ENCODE data around the gene DNAH11. TPM values are rescaled to one million over a fixed set of nuclear protein-coding genes. Genes with fewer than 3 reads are reported as not detected.

DNAH11 gene
- total and polyA plus RNA-seq, 2 of the 13 experiments (the other 11 are each of a cell fraction or from before 2014, with no cell fraction given) = not detected

DNA sequence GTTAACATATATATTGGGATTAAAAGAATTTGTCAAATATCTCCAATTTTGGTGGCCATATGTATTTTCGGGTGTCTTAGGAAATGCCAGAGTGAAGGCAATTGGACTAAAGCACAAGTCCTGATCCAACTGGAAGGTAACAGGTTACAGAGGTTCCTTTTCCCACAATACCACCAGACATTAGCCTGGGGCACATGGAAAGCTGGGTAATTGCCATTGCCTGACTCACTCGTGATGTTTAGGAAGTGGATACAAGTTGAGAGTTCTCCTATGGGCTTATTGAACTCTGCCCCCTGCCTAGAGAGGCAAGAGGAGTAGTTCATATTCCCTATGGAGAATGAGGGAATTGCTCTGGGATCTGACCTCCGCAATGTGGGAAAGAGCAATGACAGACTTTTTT lies 5.7 kb downstream of the DNAH11 start:
- in situ Hi-C loops (cut with HindIII; ENCODE audit: extremely low pct_ligation_motif_present, low pct_unique_long_range_greater_than_20kb) = loop anchor here (25.0 kb wide), 1 partner anchor 214 kb away; no protein-coding TSS in a partner anchor
- CTCF ChIA-PET (ENCODE audit: low intra/inter-chr PET ratio, low total read pairs) = no interaction called here

More for the DNA sequence above, 5.7 kb downstream of the DNAH11 start:
- Histone ChIP-seq H3K79me2 (ENCODE audit: insufficient read depth, low read length) (no peaks in the 10 kb centered on the region), H2AFZ (ENCODE audit: low read length) (no peak overlapping the region), H3K9me3 (ENCODE audit: low read length) (no peaks in the 10 kb centered on the region), H3K27me3 (ENCODE audit: control insufficient read depth in 1 of 2, insufficient read depth in 2 of 2, low read length in 2 of 2) (peaks cover 0 to 10% of the 10 kb centered on the region in 2 experiments; a peak in 1 of 5 replicates), H3K4me3 (replicated peaks in 1 of 3; ENCODE audit: insufficient read depth in 1 of 3, low read depth in 2 of 3, low read length in 3 of 3) (no peak overlapping the region), H3K27ac (ENCODE audit: extremely low read length, insufficient read depth, low read length) (no peak overlapping the region), H3K36me3 (replicated peaks in 1 of 2; ENCODE audit: control insufficient read depth in 1 of 2, insufficient read depth in 2 of 2, low read length in 2 of 2) (no peaks in the 10 kb centered on the region), H3K9ac (ENCODE audit: insufficient read depth, low read depth, low read length) (no peak overlapping the region), H3K4me1 (ENCODE audit: insufficient read depth, low read length) (no peaks in the 10 kb centered on the region), H4K20me1 (ENCODE audit: insufficient read depth, low read length) (no peaks in the 10 kb centered on the region), H3K4me2 (ENCODE audit: low read depth, low read length) (no peak overlapping the region)
- ATAC-seq (no peak), FAIRE-seq (no peak), DNase-seq (ENCODE audit: low spot score) (no peak)
- POLR2A ChIA-PET = no interaction called here
- no peak for TF ChIP-seq HCFC1 (IDR thresholded peaks at IDR 0.05; ENCODE audit: low read depth, low read length)
- TF ChIP-seq CBFB (CRISPR knock-in tag; IDR thresholded peaks at IDR 0.05) = no peak
- TF ChIP-seq, protein P1, sequence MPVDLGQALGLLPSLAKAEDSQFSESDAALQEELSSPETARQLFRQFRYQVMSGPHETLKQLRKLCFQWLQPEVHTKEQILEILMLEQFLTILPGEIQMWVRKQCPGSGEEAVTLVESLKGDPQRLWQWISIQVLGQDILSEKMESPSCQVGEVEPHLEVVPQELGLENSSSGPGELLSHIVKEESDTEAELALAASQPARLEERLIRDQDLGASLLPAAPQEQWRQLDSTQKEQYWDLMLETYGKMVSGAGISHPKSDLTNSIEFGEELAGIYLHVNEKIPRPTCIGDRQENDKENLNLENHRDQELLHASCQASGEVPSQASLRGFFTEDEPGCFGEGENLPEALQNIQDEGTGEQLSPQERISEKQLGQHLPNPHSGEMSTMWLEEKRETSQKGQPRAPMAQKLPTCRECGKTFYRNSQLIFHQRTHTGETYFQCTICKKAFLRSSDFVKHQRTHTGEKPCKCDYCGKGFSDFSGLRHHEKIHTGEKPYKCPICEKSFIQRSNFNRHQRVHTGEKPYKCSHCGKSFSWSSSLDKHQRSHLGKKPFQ (CRISPR knock-in tag; IDR thresholded peaks at IDR 0.05; ENCODE audit: insufficient replicate concordance) = no peak
- TF ChIP-seq MED13 (CRISPR knock-in tag; IDR thresholded peaks at IDR 0.05) = no peak
- TF ChIP-seq SP5 (CRISPR knock-in tag; IDR thresholded peaks at IDR 0.05; ENCODE audit: borderline replicate concordance, low read depth) = no peak
- TF ChIP-seq ZBTB44 (CRISPR knock-in tag; IDR thresholded peaks at IDR 0.05) = no peak
- TF ChIP-seq BHLHE40 (IDR thresholded peaks at IDR 0.05; ENCODE audit: low read length) = no peak
- TF ChIP-seq ZMYM3 (CRISPR knock-in tag; IDR thresholded peaks at IDR 0.05) = no peak
- no peak for TF ChIP-seq ZNF780A (CRISPR knock-in tag; IDR thresholded peaks at IDR 0.05)
- no peak for TF ChIP-seq ZNF775 (CRISPR knock-in tag; IDR thresholded peaks at IDR 0.05; ENCODE audit: borderline replicate concordance)
- TF ChIP-seq, protein P2, sequence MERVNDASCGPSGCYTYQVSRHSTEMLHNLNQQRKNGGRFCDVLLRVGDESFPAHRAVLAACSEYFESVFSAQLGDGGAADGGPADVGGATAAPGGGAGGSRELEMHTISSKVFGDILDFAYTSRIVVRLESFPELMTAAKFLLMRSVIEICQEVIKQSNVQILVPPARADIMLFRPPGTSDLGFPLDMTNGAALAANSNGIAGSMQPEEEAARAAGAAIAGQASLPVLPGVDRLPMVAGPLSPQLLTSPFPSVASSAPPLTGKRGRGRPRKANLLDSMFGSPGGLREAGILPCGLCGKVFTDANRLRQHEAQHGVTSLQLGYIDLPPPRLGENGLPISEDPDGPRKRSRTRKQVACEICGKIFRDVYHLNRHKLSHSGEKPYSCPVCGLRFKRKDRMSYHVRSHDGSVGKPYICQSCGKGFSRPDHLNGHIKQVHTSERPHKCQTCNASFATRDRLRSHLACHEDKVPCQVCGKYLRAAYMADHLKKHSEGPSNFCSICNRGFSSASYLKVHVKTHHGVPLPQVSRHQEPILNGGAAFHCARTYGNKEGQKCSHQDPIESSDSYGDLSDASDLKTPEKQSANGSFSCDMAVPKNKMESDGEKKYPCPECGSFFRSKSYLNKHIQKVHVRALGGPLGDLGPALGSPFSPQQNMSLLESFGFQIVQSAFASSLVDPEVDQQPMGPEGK (CRISPR knock-in tag; IDR thresholded peaks at IDR 0.05) = no peak
- TF ChIP-seq REST (IDR thresholded peaks at IDR 0.05; ENCODE audit: borderline replicate concordance in 1 of 2, low read depth in 1 of 2, low read length in 2 of 2) = no peak
- TF ChIP-seq RXRB (CRISPR knock-in tag; IDR thresholded peaks at IDR 0.05; ENCODE audit: borderline replicate concordance) = no peak
- TF ChIP-seq ZNF670 (CRISPR knock-in tag; IDR thresholded peaks at IDR 0.05; ENCODE audit: borderline replicate concordance) = no peak
- no peak for TF ChIP-seq ATF1 (CRISPR knock-in tag; IDR thresholded peaks at IDR 0.05)
- TF ChIP-seq CHCHD3 (CRISPR knock-in tag; IDR thresholded peaks at IDR 0.05) = no peak
- no peak for TF ChIP-seq GTF2F1 (IDR thresholded peaks at IDR 0.05; ENCODE audit: low read length)
- TF ChIP-seq PAX8 (CRISPR knock-in tag; IDR thresholded peaks at IDR 0.05; ENCODE audit: borderline replicate concordance) = no peak
- intact Hi-C loops (cut with micrococcal nuclease; ENCODE audit: unreplicated experiment) = no loop called here
- no TSS peak for BruUV-seq (replicated peaks)
- WGBS (ENCODE audit: low lambda C conversion rate) = 33% methylated on average over 2 of the region's 3 CpGs

Measured in HepG2 (cell line).